ENCODE measurements around the gene ZBTB44.
"Not testable (repeated sequence)": the region's sequence is repeated elsewhere in the genome, so short reads cannot be mapped to it uniquely, and the experiment has no call there.

Gene ZBTB44

DNA sequence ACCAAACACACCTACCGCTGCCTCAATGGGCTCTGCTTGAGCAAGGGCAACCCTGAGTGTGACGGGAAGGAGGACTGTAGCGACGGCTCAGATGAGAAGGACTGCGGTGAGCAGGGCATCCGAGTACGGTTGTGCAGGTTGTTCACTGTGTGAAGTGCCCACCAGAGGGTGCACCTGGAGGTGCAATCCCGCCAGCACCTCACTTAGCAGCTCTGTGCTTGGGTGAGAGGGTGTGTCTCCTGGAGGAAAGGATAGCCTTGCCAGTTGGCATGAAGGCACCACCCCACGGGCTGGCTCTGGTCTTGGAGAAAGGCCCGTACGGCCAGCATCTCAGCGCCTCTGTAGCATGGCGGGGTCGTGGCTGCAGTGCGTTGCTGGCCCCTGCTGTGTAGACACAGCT, 115.8 kb downstream of the ZBTB44 start (continued):
- TF ChIP-seq, protein P1, sequence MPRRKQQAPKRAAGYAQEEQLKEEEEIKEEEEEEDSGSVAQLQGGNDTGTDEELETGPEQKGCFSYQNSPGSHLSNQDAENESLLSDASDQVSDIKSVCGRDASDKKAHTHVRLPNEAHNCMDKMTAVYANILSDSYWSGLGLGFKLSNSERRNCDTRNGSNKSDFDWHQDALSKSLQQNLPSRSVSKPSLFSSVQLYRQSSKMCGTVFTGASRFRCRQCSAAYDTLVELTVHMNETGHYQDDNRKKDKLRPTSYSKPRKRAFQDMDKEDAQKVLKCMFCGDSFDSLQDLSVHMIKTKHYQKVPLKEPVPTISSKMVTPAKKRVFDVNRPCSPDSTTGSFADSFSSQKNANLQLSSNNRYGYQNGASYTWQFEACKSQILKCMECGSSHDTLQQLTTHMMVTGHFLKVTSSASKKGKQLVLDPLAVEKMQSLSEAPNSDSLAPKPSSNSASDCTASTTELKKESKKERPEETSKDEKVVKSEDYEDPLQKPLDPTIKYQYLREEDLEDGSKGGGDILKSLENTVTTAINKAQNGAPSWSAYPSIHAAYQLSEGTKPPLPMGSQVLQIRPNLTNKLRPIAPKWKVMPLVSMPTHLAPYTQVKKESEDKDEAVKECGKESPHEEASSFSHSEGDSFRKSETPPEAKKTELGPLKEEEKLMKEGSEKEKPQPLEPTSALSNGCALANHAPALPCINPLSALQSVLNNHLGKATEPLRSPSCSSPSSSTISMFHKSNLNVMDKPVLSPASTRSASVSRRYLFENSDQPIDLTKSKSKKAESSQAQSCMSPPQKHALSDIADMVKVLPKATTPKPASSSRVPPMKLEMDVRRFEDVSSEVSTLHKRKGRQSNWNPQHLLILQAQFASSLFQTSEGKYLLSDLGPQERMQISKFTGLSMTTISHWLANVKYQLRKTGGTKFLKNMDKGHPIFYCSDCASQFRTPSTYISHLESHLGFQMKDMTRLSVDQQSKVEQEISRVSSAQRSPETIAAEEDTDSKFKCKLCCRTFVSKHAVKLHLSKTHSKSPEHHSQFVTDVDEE (CRISPR knock-in tag; IDR thresholded peaks at IDR 0.05) = no peak

DNA sequence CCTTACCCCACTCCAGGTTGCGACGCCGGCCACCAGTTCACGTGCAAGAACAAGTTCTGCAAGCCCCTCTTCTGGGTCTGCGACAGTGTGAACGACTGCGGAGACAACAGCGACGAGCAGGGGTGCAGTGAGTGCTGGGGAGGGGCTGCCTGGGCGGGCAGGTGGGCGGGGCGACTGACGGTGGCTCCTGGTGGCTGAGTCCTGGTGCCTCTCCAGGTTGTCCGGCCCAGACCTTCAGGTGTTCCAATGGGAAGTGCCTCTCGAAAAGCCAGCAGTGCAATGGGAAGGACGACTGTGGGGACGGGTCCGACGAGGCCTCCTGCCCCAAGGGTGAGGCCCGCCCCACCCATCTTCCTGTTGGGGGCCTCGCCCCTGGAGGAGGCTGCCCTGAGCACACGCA, 116.4 kb downstream of the ZBTB44 start:
- ATAC-seq = no peak
- TF ChIP-seq ZFP30 (CRISPR knock-in tag; IDR thresholded peaks at IDR 0.05) (no peak), ZC3H10 (CRISPR knock-in tag; IDR thresholded peaks at IDR 0.05) (no peak), SNAI2 (CRISPR knock-in tag; IDR thresholded peaks at IDR 0.05) (no peak)
- TF ChIP-seq, protein P1 (CRISPR knock-in tag; IDR thresholded peaks at IDR 0.05) = no peak

DNA sequence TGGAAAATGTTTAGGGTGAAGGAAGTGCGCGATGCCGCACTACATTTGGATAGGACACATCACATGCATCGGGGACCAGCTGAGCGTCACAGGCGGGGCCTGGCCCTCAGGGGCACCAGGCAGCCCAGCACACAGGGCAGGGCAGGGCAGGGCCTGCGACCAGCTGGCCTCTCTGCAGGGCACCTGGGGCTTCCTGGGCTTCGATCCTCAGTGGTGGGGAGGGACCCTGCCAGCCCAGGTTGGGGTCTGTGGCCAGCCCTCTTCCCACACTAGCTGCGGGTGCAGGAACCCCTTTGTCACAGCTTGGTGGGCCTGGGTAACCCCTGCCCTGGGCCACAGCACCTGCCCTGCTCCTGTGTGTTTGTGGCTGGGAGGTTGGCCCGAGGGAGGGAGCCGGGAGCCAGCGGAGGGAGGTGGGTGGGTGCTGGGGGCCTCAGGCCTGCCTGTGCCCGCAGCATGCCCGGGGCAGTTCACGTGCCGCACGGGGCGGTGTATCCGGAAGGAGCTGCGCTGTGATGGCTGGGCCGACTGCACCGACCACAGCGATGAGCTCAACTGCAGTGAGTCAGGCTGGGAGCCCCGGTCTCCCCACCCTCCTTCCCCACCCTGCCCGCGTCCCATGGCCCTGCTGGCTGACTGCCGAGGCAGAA, 117.2 kb downstream of the ZBTB44 start:
- TF ChIP-seq CREB5 (CRISPR knock-in tag; IDR thresholded peaks at IDR 0.05; ENCODE audit: low read depth) (no peak), OSR1 (CRISPR knock-in tag; IDR thresholded peaks at IDR 0.05) (no peak), ISL1 (CRISPR knock-in tag; IDR thresholded peaks at IDR 0.05) (no peak), CSRNP3 (CRISPR knock-in tag; IDR thresholded peaks at IDR 0.05) (no peak), BACH2 (CRISPR knock-in tag; IDR thresholded peaks at IDR 0.05; ENCODE audit: borderline replicate concordance) (no peak)
- no peak for ATAC-seq

DNA sequence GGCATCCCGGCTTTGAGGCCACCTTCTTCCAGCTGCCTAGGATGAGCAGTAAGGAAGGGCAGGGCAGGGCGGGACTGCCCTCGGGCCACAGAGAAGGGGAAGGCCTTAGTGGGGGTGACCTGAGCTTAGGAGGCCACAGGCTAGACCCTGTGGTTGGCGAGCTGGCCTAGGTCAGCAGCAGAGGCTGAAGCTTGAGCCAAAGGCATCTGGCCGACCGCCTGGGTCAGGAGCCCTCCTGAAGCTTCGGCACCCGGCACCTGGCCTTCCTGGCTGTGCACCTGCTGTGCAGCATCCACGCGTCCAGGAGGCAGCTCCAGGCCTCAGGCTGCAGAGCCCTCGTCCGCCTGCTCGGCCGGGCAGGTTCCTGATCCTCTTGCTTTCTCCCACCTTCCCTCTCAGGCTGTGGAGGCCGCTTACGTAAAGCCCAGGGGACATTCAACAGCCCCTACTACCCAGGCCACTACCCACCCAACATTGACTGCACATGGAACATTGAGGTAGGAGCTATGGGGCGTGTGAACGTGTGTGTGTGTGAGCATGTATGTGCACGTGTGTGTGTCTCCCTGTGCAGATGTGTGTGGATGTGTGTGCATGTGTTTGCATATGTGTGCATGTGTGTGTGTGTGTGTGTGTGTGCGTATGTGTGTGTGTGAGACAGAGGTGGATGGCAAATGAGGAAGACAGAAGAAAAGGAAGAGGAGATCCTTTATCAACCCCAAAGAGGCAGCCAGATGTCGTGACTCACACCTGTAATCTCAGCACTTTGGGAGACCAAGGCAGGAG, 120.3 kb downstream of the ZBTB44 start:
- TF ChIP-seq ZFP30 (CRISPR knock-in tag; IDR thresholded peaks at IDR 0.05) (no peak), ESRRG (CRISPR knock-in tag; IDR thresholded peaks at IDR 0.05) (no peak), CSRNP3 (CRISPR knock-in tag; IDR thresholded peaks at IDR 0.05) (no peak), PPARA (CRISPR knock-in tag; IDR thresholded peaks at IDR 0.05; ENCODE audit: borderline replicate concordance) (no peak), TCF4 (CRISPR knock-in tag; IDR thresholded peaks at IDR 0.05; ENCODE audit: borderline replicate concordance) (no peak), ISL1 (CRISPR knock-in tag; IDR thresholded peaks at IDR 0.05) (no peak)
- ATAC-seq = no peak

DNA sequence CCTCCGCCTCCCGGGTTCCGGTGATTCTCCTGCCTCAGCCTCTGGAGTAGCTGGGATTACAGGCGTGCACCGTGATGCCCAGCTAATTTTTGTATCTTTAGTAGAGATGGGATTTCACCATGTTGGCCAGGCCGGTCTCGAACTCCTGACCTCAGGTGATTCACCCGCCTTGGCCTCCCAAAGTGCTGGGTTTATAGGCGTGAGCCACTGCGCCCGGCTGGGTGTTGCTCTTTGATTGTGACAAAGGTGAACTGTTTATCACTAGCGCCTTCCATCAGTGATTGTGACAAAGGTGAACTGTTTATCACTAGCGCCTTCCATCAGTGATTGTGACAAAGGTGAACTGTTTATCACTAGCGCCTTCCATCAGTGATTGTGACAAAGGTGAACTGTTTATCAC, 121.2 kb downstream of the ZBTB44 start:
- not testable (repeated sequence) for ATAC-seq
